ENCODE data around the gene NAA16. TPM values are rescaled to one million over a fixed set of nuclear protein-coding genes. Genes with fewer than 3 reads are reported as not detected.
"Not testable (repeated sequence)": the region's sequence is repeated elsewhere in the genome, so short reads cannot be mapped to it uniquely, and the experiment has no call there.

NAA16 gene
- total RNA-seq, 1 donor from 2014 or later = 35.6 TPM

GRCh38 chr13:41403983-41404382 is 92.9 kb downstream of the NAA16 start:
- intact Hi-C loops (cut with micrococcal nuclease) = no loop called here

- intact Hi-C loops (cut with micrococcal nuclease) = no loop called here
These were observed 94.3 kb downstream of the NAA16 start for GRCh38 chr13:41405367-41405766.

GRCh38 chr13:41407380-41407779 is 96.3 kb downstream of the NAA16 start:
- intact Hi-C loops (cut with micrococcal nuclease) = no loop called here

- intact Hi-C loops (cut with micrococcal nuclease) = no loop called here
These were observed 97.1 kb downstream of the NAA16 start for GRCh38 chr13:41408121-41408520.

GRCh38 chr13:41408746-41409145 is 97.7 kb downstream of the NAA16 start:
- intact Hi-C loops (cut with micrococcal nuclease) = no loop called here

- intact Hi-C loops (cut with micrococcal nuclease) = no loop called here
These were observed 98.5 kb downstream of the NAA16 start for GRCh38 chr13:41409611-41410010.

- intact Hi-C loops (cut with micrococcal nuclease) = no loop called here
These were observed 100.0 kb downstream of the NAA16 start for GRCh38 chr13:41411060-41411459.

GRCh38 chr13:41411522-41411921 is 100.5 kb downstream of the NAA16 start:
- intact Hi-C loops (cut with micrococcal nuclease) = no loop called here

- intact Hi-C loops (cut with micrococcal nuclease) = no loop called here
These were observed 102.8 kb downstream of the NAA16 start for GRCh38 chr13:41413872-41414271.

GRCh38 chr13:41416276-41416675 is 105.2 kb downstream of the NAA16 start:
- intact Hi-C loops (cut with micrococcal nuclease) = no loop called here

- intact Hi-C loops (cut with micrococcal nuclease) = no loop called here
These were observed 107.0 kb downstream of the NAA16 start for GRCh38 chr13:41418027-41418426.

GRCh38 chr13:41418731-41419130 is 107.7 kb downstream of the NAA16 start:
- intact Hi-C loops (cut with micrococcal nuclease) = no loop called here

- intact Hi-C loops (cut with micrococcal nuclease) = no loop called here
These were observed 108.1 kb downstream of the NAA16 start for GRCh38 chr13:41419206-41419605.

GRCh38 chr13:41420146-41420545 is 109.1 kb downstream of the NAA16 start:
- intact Hi-C loops (cut with micrococcal nuclease) = no loop called here

GRCh38 chr13:41421330-41421729 is 110.3 kb downstream of the NAA16 start:
- intact Hi-C loops (cut with micrococcal nuclease) = not testable (repeated sequence)

- intact Hi-C loops (cut with micrococcal nuclease) = not testable (repeated sequence)
These were observed 110.9 kb downstream of the NAA16 start for GRCh38 chr13:41421983-41422382.

- intact Hi-C loops (cut with micrococcal nuclease) = not testable (repeated sequence)
These were observed 112.2 kb downstream of the NAA16 start for GRCh38 chr13:41423259-41423658.

GRCh38 chr13:41424675-41425074 is 113.6 kb downstream of the NAA16 start:
- intact Hi-C loops (cut with micrococcal nuclease) = not testable (repeated sequence)

- intact Hi-C loops (cut with micrococcal nuclease) = loop anchor here (2.0 kb wide), 1 partner anchor 27 kb away; no protein-coding TSS in a partner anchor
These were observed 115.0 kb downstream of the NAA16 start for GRCh38 chr13:41426047-41426446.

Other genes starting within 250 kb of the NAA16 start
- 8.7 and 9.0 TPM in 2 replicates for gene WBP4, start 249.8 kb upstream of the NAA16 start, total RNA-seq
- 7.0 and 7.1 TPM in 2 replicates for gene KBTBD6, start 178.5 kb upstream of the NAA16 start, total RNA-seq
- gene KBTBD7, start 116.7 kb upstream of the NAA16 start, total RNA-seq = 10.6 and 11.8 TPM in 2 replicates
- gene MTRF1, start 47.7 kb upstream of the NAA16 start, total RNA-seq = 19.6 and 25.3 TPM in 2 replicates
- gene RGCC, start 146.3 kb downstream of the NAA16 start, total RNA-seq = 38.0 and 38.2 TPM in 2 replicates

Measured in T-helper 2 cell treated with Interferon-gamma antibody and Interleukin-4, amounts not matched to agents 100 ng/mL and 5 ng/mL, for 36 hours (primary cell).